Neural cell (in vitro differentiated cells): Measurements from ENCODE around the gene CACNA1B. TPM values are rescaled to one million over a fixed set of nuclear protein-coding genes. Genes with fewer than 3 reads are reported as not detected.

Source experiments
- H2AFZ ChIP-seq: fragments of 200-600, 300-800 bp; sonication (generic), shearing (Covaris generic); 2 replicates; pipeline ENCODE4 v1.6.0; 2014; ENCODE audit warnings: low read depth, mild to moderate bottlenecking, antibody characterized with exemption, low read length, moderate library complexity
- H3F3A ChIP-seq: fragments of 200-600 bp; shearing (Covaris generic); 2 replicates; pipeline ENCODE4 v1.6.1; 2016; ENCODE audit warnings: mild to moderate bottlenecking, moderate library complexity, mixed read lengths, antibody characterized with exemption, low read length; ENCODE audit not compliant: insufficient read depth, poor library complexity, severe bottlenecking
- H3K27ac ChIP-seq: fragments of 200-600, 300-800 bp; sonication (generic), shearing (Covaris generic); 2 replicates; pipeline ENCODE4 v1.5.1; 2014; ENCODE audit warnings: mild to moderate bottlenecking, low read length, moderate library complexity
- H3K27me3 ChIP-seq: fragments of 300-800, 200-600 bp; sonication (generic), shearing (Covaris generic); 2 replicates; pipeline ENCODE4 v1.6.0; 2014; ENCODE audit warnings: mild to moderate bottlenecking, low read depth, low read length, moderate library complexity; ENCODE audit not compliant: insufficient read depth
- H3K36me3 ChIP-seq: fragments of 300-800, 200-600 bp; sonication (generic), shearing (Covaris generic); 2 replicates; pipeline ENCODE4 v1.5.1; 2014; ENCODE audit warnings: mild to moderate bottlenecking, antibody characterized with exemption, low read length, moderate library complexity; ENCODE audit not compliant: insufficient read depth
- H3K4me2 ChIP-seq: fragments of 300-800, 200-600 bp; sonication (generic), shearing (Covaris generic); 2 replicates; pipeline ENCODE4 v1.6.0; 2014; ENCODE audit warnings: mild to moderate bottlenecking, low read length
- H3K4me3 ChIP-seq: fragments of 300-800, 200-600 bp; sonication (generic), shearing (Covaris generic); 2 replicates; pipeline ENCODE4 v1.5.1; 2014; ENCODE audit warnings: mild to moderate bottlenecking, low read length, moderate library complexity
- H3K79me2 ChIP-seq: fragments of 200-600 bp; shearing (Covaris generic); replicated peaks from 2 replicates; pipeline ENCODE4 v1.6.0; 2014; ENCODE audit warnings: mild to moderate bottlenecking, low read length, moderate library complexity; ENCODE audit not compliant: insufficient read depth
- H3K9ac ChIP-seq: fragments of 300-800, 200-600 bp; sonication (generic), shearing (Covaris generic); 2 replicates; pipeline ENCODE4 v1.6.1; 2016; ENCODE audit warnings: mild to moderate bottlenecking, low read length, mixed read lengths
- H3K9me2 ChIP-seq: fragments of 200-600 bp; shearing (Covaris generic); 2 replicates; pipeline ENCODE4 v1.6.1; 2016; ENCODE audit warnings: mild to moderate bottlenecking, low read length, mixed read lengths; ENCODE audit not compliant: insufficient read depth
- H3K9me3 ChIP-seq: fragments of 200-600, 300-800 bp; sonication (generic), shearing (Covaris generic); 2 replicates; pipeline ENCODE4 v1.6.1; 2016; ENCODE audit warnings: mild to moderate bottlenecking, mixed run types, low read length, moderate library complexity, mixed read lengths
- H4K20me1 ChIP-seq: fragments of 200-600 bp; shearing (Covaris generic); 2 replicates; pipeline ENCODE4 v1.6.1; 2016; ENCODE audit warnings: mild to moderate bottlenecking, mixed run types; ENCODE audit not compliant: insufficient read depth
- EP300 ChIP-seq: fragments of 450-650 bp; conservative IDR thresholded peaks from 2 replicates; pipeline ENCODE4 v1.6.1; 2014; ENCODE audit warnings: antibody characterized with exemption, mild to moderate bottlenecking, moderate library complexity; ENCODE audit not compliant: poor library complexity, severe bottlenecking
- EZH2 ChIP-seq: fragments of 200-600, 300-800 bp; shearing (Covaris generic), sonication (generic); IDR thresholded peaks from 2 replicates; pipeline ENCODE4 v1.6.1; 2014; ENCODE audit warnings: antibody characterized with exemption, low read length, borderline replicate concordance, mild to moderate bottlenecking; ENCODE audit not compliant: insufficient read depth, poor library complexity, severe bottlenecking
- MXI1 ChIP-seq: fragments of 450-650 bp; conservative IDR thresholded peaks from 2 replicates; pipeline ENCODE4 v1.6.1; 2014; ENCODE audit warnings: antibody characterized with exemption, mild to moderate bottlenecking; ENCODE audit not compliant: poor library complexity, severe bottlenecking
- POLR2AphosphoS5 ChIP-seq: IDR thresholded peaks from 2 replicates; pipeline ENCODE4 v1.6.1; 2012
- RAD21 ChIP-seq: fragments of 450-650 bp; conservative IDR thresholded peaks from 2 replicates; pipeline ENCODE4 v1.6.1; 2014; ENCODE audit warnings: antibody characterized with exemption, mild to moderate bottlenecking, moderate library complexity
- SMC3 ChIP-seq: fragments of 450-650 bp; conservative IDR thresholded peaks from 2 replicates; pipeline ENCODE4 v1.6.1; 2014; ENCODE audit warnings: antibody characterized with exemption, mild to moderate bottlenecking, moderate library complexity; ENCODE audit not compliant: poor library complexity
- TAF1 ChIP-seq: IDR thresholded peaks from 2 replicates; pipeline ENCODE4 v1.6.1; 2012; ENCODE audit warnings: low read depth
- polyA plus RNA-seq: library from polyadenylated mRNA; depleted of rRNA; stranded (reverse); fragments of >200 nt; gene quantifications from 2 replicates; pipeline ENCODE4 v1.2.3, GENCODE V29; 2014
- TF ChIP-seq, protein P1 (sequence below): fragments of 450-650 bp; IDR thresholded peaks from 2 replicates; pipeline ENCODE4 v1.5.1; 2014; ENCODE audit warnings: antibody characterized with exemption, mild to moderate bottlenecking, moderate library complexity; ENCODE audit not compliant: poor library complexity, severe bottlenecking
- TF ChIP-seq, protein P2 (sequence below): IDR thresholded peaks from 2 replicates; pipeline ENCODE4 v1.6.1; 2012; ENCODE audit warnings: borderline replicate concordance

The CACNA1B gene
- polyA plus RNA-seq, 1 donor from 2014 or later, result 5.8 TPM

DNA sequence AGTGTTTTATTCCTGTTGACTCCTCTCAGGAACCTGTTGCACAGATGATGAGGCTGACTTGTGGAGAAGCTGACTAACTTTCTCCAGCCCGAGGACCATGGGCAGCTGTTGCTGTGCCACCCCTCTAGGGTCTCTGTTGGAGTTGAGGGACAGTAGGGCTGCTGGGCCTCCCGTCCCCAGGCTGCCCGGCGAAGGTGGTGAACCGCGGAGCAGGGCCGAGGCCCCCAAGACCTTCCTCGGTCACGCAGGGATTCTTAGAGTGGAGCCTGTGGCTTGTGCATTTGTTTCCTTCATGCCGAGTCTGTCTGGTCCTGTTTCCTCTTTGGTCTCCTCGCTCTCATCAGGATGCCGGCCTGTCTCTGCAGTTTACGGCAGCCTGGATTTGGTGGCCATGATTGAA lies 40.2 kb downstream of the CACNA1B start:
- Histone ChIP-seq H3K9ac (no peak overlapping the region), H2AFZ (no peak overlapping the region), H3K4me3 (no peak overlapping the region), H3K27ac (no peak overlapping the region), H4K20me1 (no peaks in the 10 kb centered on the region), H3K4me2 (no peak overlapping the region), H3K36me3 (peaks cover 6% of the 10 kb centered on the region), H3K27me3 (no peaks in the 10 kb centered on the region), H3K9me3 (no peaks in the 10 kb centered on the region), H3K79me2 (no peaks in the 10 kb centered on the region), H3F3A (no peaks in the 10 kb centered on the region), H3K9me2 (no peaks in the 10 kb centered on the region)
- TF ChIP-seq, protein P1, sequence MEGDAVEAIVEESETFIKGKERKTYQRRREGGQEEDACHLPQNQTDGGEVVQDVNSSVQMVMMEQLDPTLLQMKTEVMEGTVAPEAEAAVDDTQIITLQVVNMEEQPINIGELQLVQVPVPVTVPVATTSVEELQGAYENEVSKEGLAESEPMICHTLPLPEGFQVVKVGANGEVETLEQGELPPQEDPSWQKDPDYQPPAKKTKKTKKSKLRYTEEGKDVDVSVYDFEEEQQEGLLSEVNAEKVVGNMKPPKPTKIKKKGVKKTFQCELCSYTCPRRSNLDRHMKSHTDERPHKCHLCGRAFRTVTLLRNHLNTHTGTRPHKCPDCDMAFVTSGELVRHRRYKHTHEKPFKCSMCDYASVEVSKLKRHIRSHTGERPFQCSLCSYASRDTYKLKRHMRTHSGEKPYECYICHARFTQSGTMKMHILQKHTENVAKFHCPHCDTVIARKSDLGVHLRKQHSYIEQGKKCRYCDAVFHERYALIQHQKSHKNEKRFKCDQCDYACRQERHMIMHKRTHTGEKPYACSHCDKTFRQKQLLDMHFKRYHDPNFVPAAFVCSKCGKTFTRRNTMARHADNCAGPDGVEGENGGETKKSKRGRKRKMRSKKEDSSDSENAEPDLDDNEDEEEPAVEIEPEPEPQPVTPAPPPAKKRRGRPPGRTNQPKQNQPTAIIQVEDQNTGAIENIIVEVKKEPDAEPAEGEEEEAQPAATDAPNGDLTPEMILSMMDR, result no peak
- TF ChIP-seq MXI1 (no peak), EZH2 (no peak), TAF1 (no peak), RAD21 (no peak), POLR2AphosphoS5 (no peak), EP300 (no peak), SMC3 (no peak)
- TF ChIP-seq, protein P2, sequence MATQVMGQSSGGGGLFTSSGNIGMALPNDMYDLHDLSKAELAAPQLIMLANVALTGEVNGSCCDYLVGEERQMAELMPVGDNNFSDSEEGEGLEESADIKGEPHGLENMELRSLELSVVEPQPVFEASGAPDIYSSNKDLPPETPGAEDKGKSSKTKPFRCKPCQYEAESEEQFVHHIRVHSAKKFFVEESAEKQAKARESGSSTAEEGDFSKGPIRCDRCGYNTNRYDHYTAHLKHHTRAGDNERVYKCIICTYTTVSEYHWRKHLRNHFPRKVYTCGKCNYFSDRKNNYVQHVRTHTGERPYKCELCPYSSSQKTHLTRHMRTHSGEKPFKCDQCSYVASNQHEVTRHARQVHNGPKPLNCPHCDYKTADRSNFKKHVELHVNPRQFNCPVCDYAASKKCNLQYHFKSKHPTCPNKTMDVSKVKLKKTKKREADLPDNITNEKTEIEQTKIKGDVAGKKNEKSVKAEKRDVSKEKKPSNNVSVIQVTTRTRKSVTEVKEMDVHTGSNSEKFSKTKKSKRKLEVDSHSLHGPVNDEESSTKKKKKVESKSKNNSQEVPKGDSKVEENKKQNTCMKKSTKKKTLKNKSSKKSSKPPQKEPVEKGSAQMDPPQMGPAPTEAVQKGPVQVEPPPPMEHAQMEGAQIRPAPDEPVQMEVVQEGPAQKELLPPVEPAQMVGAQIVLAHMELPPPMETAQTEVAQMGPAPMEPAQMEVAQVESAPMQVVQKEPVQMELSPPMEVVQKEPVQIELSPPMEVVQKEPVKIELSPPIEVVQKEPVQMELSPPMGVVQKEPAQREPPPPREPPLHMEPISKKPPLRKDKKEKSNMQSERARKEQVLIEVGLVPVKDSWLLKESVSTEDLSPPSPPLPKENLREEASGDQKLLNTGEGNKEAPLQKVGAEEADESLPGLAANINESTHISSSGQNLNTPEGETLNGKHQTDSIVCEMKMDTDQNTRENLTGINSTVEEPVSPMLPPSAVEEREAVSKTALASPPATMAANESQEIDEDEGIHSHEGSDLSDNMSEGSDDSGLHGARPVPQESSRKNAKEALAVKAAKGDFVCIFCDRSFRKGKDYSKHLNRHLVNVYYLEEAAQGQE, result no peak

DNA sequence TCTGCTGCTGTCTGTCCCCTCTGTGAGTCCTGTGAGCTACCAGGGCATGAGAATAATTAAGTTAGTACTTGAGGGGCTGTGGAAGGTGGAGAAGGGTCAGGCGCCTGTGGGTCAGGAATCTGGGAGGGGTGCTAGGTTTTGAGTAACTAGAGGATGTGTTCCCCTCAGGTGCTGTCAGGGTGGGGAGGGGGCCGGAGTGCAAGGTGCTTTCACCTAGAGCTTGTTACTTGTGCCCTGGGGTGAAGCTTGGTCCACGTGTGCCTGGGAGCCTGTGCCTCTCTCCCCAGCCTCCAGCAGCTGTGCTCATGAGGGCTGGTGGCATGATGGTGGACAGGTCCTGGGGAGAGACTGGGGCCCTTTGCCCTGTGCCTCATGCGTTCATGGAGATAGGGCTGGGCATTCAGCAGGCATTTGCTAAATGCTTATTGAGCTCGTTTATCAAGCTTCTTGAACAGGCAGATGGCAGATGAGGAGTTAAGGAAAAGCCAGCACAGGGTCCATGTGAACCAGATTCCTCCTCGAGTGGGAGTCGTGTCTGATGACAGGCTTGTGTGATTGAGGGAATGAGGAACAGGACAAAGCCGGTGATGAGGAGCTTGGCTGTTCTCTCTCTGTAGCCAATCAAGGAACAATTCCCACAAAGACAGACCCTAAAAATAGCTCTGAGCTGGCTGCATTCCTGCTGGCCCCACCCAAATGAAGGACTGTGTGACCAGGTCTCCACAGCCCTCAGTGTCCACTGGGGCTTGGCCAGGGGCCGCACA lies 40.9 kb downstream of the CACNA1B start:
- Histone ChIP-seq H3K36me3 (peaks cover 6% of the 10 kb centered on the region), H3K9ac (no peak overlapping the region), H3K27me3 (no peaks in the 10 kb centered on the region), H3F3A (no peaks in the 10 kb centered on the region), H3K79me2 (no peaks in the 10 kb centered on the region), H3K27ac (no peak overlapping the region), H3K9me3 (no peaks in the 10 kb centered on the region), H2AFZ (no peak overlapping the region), H3K4me3 (no peak overlapping the region), H4K20me1 (no peaks in the 10 kb centered on the region), H3K4me2 (no peak overlapping the region), H3K9me2 (no peaks in the 10 kb centered on the region)
- TF ChIP-seq, protein P1, result no peak
- TF ChIP-seq EP300, result no peak
- TF ChIP-seq POLR2AphosphoS5, result no peak
- no peak for TF ChIP-seq RAD21
- TF ChIP-seq, protein P2, result no peak
- TF ChIP-seq MXI1, result no peak
- TF ChIP-seq TAF1, result no peak
- no peak for TF ChIP-seq EZH2
